T-helper 17 cell (primary cell): ENCODE measurements around the gene WDR86. TPM values are rescaled to one million over a fixed set of nuclear protein-coding genes. Genes with fewer than 3 reads are reported as not detected.

Experiments
- ATAC-seq: fragments of 150-1000 bp; cut with Tn5 transposase; 2 replicates; pipeline ENCODE4 v1.10.0; 2021; ENCODE audit warnings: mild to moderate bottlenecking, moderate library complexity
- DNase-seq, 3 donors: peaks; one replicate each; pipeline versions ENCODE4 v3.0.0 to v3.0.0-alpha.2; 2020 to 2021
- H3K9me3 ChIP-seq: one replicate; pipeline ENCODE4 v1.7.0; 2013; ENCODE audit warnings: low read length, mild to moderate bottlenecking; ENCODE audit not compliant: control insufficient read depth, poor library complexity, severe bottlenecking
- H3K27ac Mint-ChIP-seq: one replicate; pipeline ENCODE4 v1.8.0; 2022; ENCODE audit warnings: mild to moderate bottlenecking, moderate library complexity, mixed read lengths
- H3K27me3 Mint-ChIP-seq: one replicate; pipeline ENCODE4 v1.8.0; 2022; ENCODE audit warnings: mixed read lengths
- H3K36me3 Mint-ChIP-seq: one replicate; pipeline ENCODE4 v1.8.0; 2022; ENCODE audit warnings: low read depth, mixed read lengths
- H3K4me1 Mint-ChIP-seq: one replicate; pipeline ENCODE4 v1.8.0; 2022; ENCODE audit warnings: mild to moderate bottlenecking, mixed read lengths
- H3K4me3 Mint-ChIP-seq: one replicate; pipeline ENCODE4 v1.8.0; 2022; ENCODE audit warnings: mild to moderate bottlenecking, moderate library complexity, mixed read lengths
- total RNA-seq, 4 donors: library from RNA in 2 of 4; stranded (reverse) in 2 of 4; gene quantifications; one replicate each; pipeline ENCODE4 v1.2.3 and lab custom pipeline; 2022 to 2026

Gene WDR86
- total RNA-seq, 2 donors from 2014 or later, result 9.7 to 24.4 TPM

GRCh38 chr7:151393031-151393977, 16.5 kb downstream of the WDR86 start:
- Mint-ChIP-seq H3K4me3 (no peak overlapping the region), H3K36me3 (no peaks in the 10 kb centered on the region), H3K27me3 (no peaks in the 10 kb centered on the region), H3K27ac (no peak overlapping the region), H3K4me1 (peaks cover 17% of the 10 kb centered on the region)
- DNase-seq (no peak), ATAC-seq (no peak)
- no peaks in the 10 kb centered on the region for H3K9me3 ChIP-seq

- H3K27me3 Mint-ChIP-seq, result no peaks in the 10 kb centered on the region
- no peaks in the 10 kb centered on the region for H3K9me3 ChIP-seq
- DNase-seq (no peak), ATAC-seq (no peak)
- H3K27ac Mint-ChIP-seq, result no peak overlapping the region
- peaks cover 12% of the 10 kb centered on the region for H3K4me1 Mint-ChIP-seq
- H3K4me3 Mint-ChIP-seq, result no peak overlapping the region
- H3K36me3 Mint-ChIP-seq, result no peaks in the 10 kb centered on the region
These were observed 17.4 kb downstream of the WDR86 start for GRCh38 chr7:151392426-151392825.

- Mint-ChIP-seq H3K4me1 (peaks cover 12% of the 10 kb centered on the region), H3K27ac (no peak overlapping the region), H3K4me3 (no peak overlapping the region), H3K36me3 (no peaks in the 10 kb centered on the region), H3K27me3 (no peaks in the 10 kb centered on the region)
- no peak for ATAC-seq
- no peaks in the 10 kb centered on the region for H3K9me3 ChIP-seq
- no peak for DNase-seq
These were observed 17.8 kb downstream of the WDR86 start for GRCh38 chr7:151392002-151392401.

GRCh38 chr7:151391358-151391730, 18.5 kb downstream of the WDR86 start:
- peaks cover 12% of the 10 kb centered on the region for H3K4me1 Mint-ChIP-seq
- DNase-seq (no peak), ATAC-seq (no peak)
- H3K27ac Mint-ChIP-seq, result peak overlapping the region; percentile 8
- H3K9me3 ChIP-seq, result no peaks in the 10 kb centered on the region
- H3K4me3 Mint-ChIP-seq, result no peak overlapping the region
- no peaks in the 10 kb centered on the region for H3K36me3 Mint-ChIP-seq
- H3K27me3 Mint-ChIP-seq, result no peaks in the 10 kb centered on the region

- H3K36me3 Mint-ChIP-seq, result no peaks in the 10 kb centered on the region
- H3K4me1 Mint-ChIP-seq, result peaks cover 12% of the 10 kb centered on the region
- H3K4me3 Mint-ChIP-seq, result no peak overlapping the region
- H3K27ac Mint-ChIP-seq, result peak overlapping the region; percentile 8
- no peaks in the 10 kb centered on the region for H3K9me3 ChIP-seq
- DNase-seq (no peak), ATAC-seq (no peak)
- H3K27me3 Mint-ChIP-seq, result no peaks in the 10 kb centered on the region
These were observed 19.1 kb downstream of the WDR86 start for GRCh38 chr7:151390598-151391357.

- no peaks in the 10 kb centered on the region for H3K36me3 Mint-ChIP-seq
- no peak for DNase-seq
- H3K27ac Mint-ChIP-seq, result peak overlapping the region; percentile 8
- no peak overlapping the region for H3K4me3 Mint-ChIP-seq
- peaks cover 12% of the 10 kb centered on the region for H3K4me1 Mint-ChIP-seq
- no peaks in the 10 kb centered on the region for H3K27me3 Mint-ChIP-seq
- ATAC-seq, result no peak
- H3K9me3 ChIP-seq, result no peaks in the 10 kb centered on the region
These were observed 19.9 kb downstream of the WDR86 start for GRCh38 chr7:151389768-151390597.

GRCh38 chr7:151389096-151389767, 20.6 kb downstream of the WDR86 start:
- no peaks in the 10 kb centered on the region for H3K9me3 ChIP-seq
- Mint-ChIP-seq H3K36me3 (no peaks in the 10 kb centered on the region), H3K4me3 (no peak overlapping the region), H3K4me1 (peaks cover 12% of the 10 kb centered on the region), H3K27me3 (no peaks in the 10 kb centered on the region), H3K27ac (no peak overlapping the region)
- no peak for ATAC-seq
- DNase-seq, result no peak

GRCh38 chr7:151388430-151388829, 21.4 kb downstream of the WDR86 start:
- Mint-ChIP-seq H3K27me3 (no peaks in the 10 kb centered on the region), H3K27ac (peak overlapping the region; percentile 24), H3K36me3 (no peaks in the 10 kb centered on the region), H3K4me1 (peaks cover 9% of the 10 kb centered on the region), H3K4me3 (no peak overlapping the region)
- ATAC-seq (no peak), DNase-seq (no peak)
- H3K9me3 ChIP-seq, result no peaks in the 10 kb centered on the region

GRCh38 chr7:151388007-151388297, 21.9 kb downstream of the WDR86 start:
- peaks cover 6% of the 10 kb centered on the region for H3K4me1 Mint-ChIP-seq
- no peaks in the 10 kb centered on the region for H3K27me3 Mint-ChIP-seq
- H3K27ac Mint-ChIP-seq, result no peak overlapping the region
- no peaks in the 10 kb centered on the region for H3K9me3 ChIP-seq
- no peak overlapping the region for H3K4me3 Mint-ChIP-seq
- DNase-seq (no peak), ATAC-seq (no peak)
- no peaks in the 10 kb centered on the region for H3K36me3 Mint-ChIP-seq

- ATAC-seq, result no peak
- Mint-ChIP-seq H3K36me3 (no peaks in the 10 kb centered on the region), H3K4me1 (peaks cover 9% of the 10 kb centered on the region), H3K27me3 (no peaks in the 10 kb centered on the region), H3K27ac (peak overlapping the region; percentile 77), H3K4me3 (no peak overlapping the region)
- DNase-seq, result no peak
- H3K9me3 ChIP-seq, result no peaks in the 10 kb centered on the region
These were observed 22.5 kb downstream of the WDR86 start for GRCh38 chr7:151387161-151388006.

- Mint-ChIP-seq H3K4me1 (peaks cover 13% of the 10 kb centered on the region), H3K36me3 (no peaks in the 10 kb centered on the region)
These were observed 23.3 kb downstream of the WDR86 start for GRCh38 chr7:151386301-151387160.

More at GRCh38 chr7:151386301-151387160, 23.3 kb downstream of the WDR86 start:
- Mint-ChIP-seq H3K4me3 (no peak overlapping the region), H3K27ac (peak overlapping the region; percentile 77), H3K27me3 (no peaks in the 10 kb centered on the region)
- ATAC-seq (no peak), DNase-seq (no peak)
- H3K9me3 ChIP-seq, result no peaks in the 10 kb centered on the region
